T-helper 1 cell treated with Interleukin-12 subunit alpha and Interleukin-12 subunit beta and Interleukin-4 antibody, amounts not matched to agents 30 μg/mL and 1 μg/mL, for 36 hours (primary cell): Measurements from ENCODE around the gene NAA11.

Experiments used
- H3K27ac Mint-ChIP-seq: one replicate; pipeline ENCODE4 v1.8.0; 2021; ENCODE audit warnings: mild to moderate bottlenecking, mixed read lengths
- H3K27me3 Mint-ChIP-seq: one replicate; pipeline ENCODE4 v1.8.0; 2021; ENCODE audit warnings: low read depth, mixed read lengths
- H3K36me3 Mint-ChIP-seq: one replicate; pipeline ENCODE4 v1.8.0; 2021; ENCODE audit warnings: low read depth, mixed read lengths
- H3K4me1 Mint-ChIP-seq: one replicate; pipeline ENCODE4 v1.8.0; 2021; ENCODE audit warnings: low read depth, mixed read lengths
- H3K4me3 Mint-ChIP-seq: one replicate; pipeline ENCODE4 v1.8.0; 2021; ENCODE audit warnings: mild to moderate bottlenecking, moderate library complexity, mixed read lengths
- H3K9me3 Mint-ChIP-seq: one replicate; pipeline ENCODE4 v1.8.0; 2021; ENCODE audit warnings: mixed read lengths

NAA11 gene

DNA sequence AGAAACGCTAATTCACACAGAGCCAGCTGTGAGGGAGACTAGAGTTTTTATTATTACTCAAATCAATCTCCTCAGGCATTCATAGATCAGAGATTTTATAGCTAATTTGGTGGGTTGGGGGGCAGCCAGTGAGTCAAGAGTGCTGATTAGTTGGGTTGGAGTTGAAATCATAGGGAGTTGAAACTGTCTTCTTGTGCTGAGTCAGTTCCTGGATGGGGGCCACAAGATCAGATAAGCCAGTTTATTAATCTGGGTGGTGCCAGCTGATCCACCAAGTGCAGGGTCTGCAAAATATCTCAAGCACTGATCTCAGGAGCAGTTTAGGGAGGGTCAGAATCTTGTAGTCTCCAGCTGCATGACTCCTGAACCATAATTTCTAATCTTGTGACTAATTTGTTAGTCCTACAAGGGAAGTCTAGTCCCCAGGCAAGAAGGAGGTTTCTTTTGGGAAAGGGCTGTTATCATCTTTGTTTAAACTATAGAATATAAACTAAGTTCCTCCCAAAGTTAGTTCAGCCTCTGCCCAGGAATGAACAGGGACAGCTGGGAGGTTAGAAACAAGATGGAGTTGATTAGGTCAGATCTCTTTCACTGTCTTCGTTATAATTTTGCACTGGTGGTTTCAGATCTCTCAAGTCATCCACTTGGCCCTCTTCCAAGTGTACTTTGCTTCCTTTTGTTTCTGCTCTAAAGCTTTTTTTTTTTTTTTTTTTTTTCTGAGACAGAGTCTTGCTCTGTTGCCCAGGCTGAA lies 5.4 kb upstream of the NAA11 start:
- H3K27me3 Mint-ChIP-seq, result no peaks in the 10 kb centered on the region
- H3K4me1 Mint-ChIP-seq, result no peaks in the 10 kb centered on the region
- no peak overlapping the region for H3K27ac Mint-ChIP-seq
- no peak overlapping the region for H3K4me3 Mint-ChIP-seq
- no peaks in the 10 kb centered on the region for H3K9me3 Mint-ChIP-seq
- no peaks in the 10 kb centered on the region for H3K36me3 Mint-ChIP-seq

GRCh38 chr4:79330720-79331119 lies 4.9 kb upstream of the NAA11 start:
- no peak overlapping the region for H3K27ac Mint-ChIP-seq
- H3K9me3 Mint-ChIP-seq, result no peaks in the 10 kb centered on the region
- no peak overlapping the region for H3K4me3 Mint-ChIP-seq
- H3K4me1 Mint-ChIP-seq, result no peaks in the 10 kb centered on the region
- no peaks in the 10 kb centered on the region for H3K27me3 Mint-ChIP-seq
- no peaks in the 10 kb centered on the region for H3K36me3 Mint-ChIP-seq

DNA sequence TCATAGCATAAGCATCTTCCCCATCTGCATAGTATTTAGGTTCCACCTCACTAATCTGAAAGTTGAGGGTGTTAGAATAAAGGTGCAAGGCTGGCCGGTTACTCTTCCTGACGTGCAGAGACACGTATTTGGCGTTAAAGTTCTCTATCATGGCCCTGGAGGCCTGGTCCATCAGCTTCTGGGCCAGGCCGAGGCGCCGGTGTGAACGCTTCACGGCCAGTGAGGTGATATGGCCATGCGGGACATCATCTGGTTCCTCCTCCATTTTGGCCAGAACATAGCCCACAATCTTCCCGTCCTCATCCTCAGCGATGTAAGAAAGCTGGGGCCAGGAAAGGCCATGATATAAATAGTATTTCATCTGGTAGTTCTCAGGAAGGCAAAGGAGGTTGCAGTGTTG lies 425 bp downstream of the NAA11 start:
- no peaks in the 10 kb centered on the region for H3K27me3 Mint-ChIP-seq
- H3K36me3 Mint-ChIP-seq, result no peaks in the 10 kb centered on the region
- no peak overlapping the region for H3K4me3 Mint-ChIP-seq
- H3K27ac Mint-ChIP-seq, result no peak overlapping the region
- H3K9me3 Mint-ChIP-seq, result no peaks in the 10 kb centered on the region
- no peaks in the 10 kb centered on the region for H3K4me1 Mint-ChIP-seq

DNA sequence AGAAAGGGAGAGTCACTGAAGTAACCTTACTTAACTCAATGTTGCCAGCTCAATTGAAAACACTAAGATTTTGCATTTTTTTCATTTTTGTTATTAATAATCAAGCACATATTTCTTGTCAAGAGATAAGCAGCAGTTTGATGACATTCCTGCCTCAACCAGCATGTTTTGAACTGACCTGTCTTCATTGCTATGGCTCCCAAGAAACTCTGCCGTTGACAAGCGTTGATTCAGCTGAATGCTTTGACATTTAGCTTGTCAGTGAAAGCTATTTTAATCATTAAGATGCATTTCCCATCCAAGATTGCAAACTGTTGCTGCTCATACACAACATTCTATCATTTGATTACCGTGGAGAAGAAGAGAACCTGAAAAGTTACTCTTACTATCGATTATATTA lies 5.9 kb downstream of the NAA11 start:
- H3K27ac Mint-ChIP-seq, result no peak overlapping the region
- H3K9me3 Mint-ChIP-seq, result no peaks in the 10 kb centered on the region
- no peak overlapping the region for H3K4me3 Mint-ChIP-seq
- no peaks in the 10 kb centered on the region for H3K27me3 Mint-ChIP-seq
- H3K4me1 Mint-ChIP-seq, result no peaks in the 10 kb centered on the region
- H3K36me3 Mint-ChIP-seq, result no peaks in the 10 kb centered on the region

GRCh38 chr4:79317711-79318110 lies 8.2 kb downstream of the NAA11 start:
- no peaks in the 10 kb centered on the region for H3K9me3 Mint-ChIP-seq
- H3K27ac Mint-ChIP-seq, result no peak overlapping the region
- no peaks in the 10 kb centered on the region for H3K27me3 Mint-ChIP-seq
- no peak overlapping the region for H3K4me3 Mint-ChIP-seq
- H3K4me1 Mint-ChIP-seq, result no peaks in the 10 kb centered on the region
- H3K36me3 Mint-ChIP-seq, result no peaks in the 10 kb centered on the region

GRCh38 chr4:79315891-79316290 lies 10.0 kb downstream of the NAA11 start:
- Mint-ChIP-seq H3K27ac (no peak overlapping the region), H3K36me3 (no peaks in the 10 kb centered on the region), H3K27me3 (no peaks in the 10 kb centered on the region), H3K9me3 (no peaks in the 10 kb centered on the region), H3K4me1 (no peaks in the 10 kb centered on the region), H3K4me3 (no peak overlapping the region)

- H3K36me3 Mint-ChIP-seq, result no peaks in the 10 kb centered on the region
- H3K4me1 Mint-ChIP-seq, result no peaks in the 10 kb centered on the region
- no peaks in the 10 kb centered on the region for H3K27me3 Mint-ChIP-seq
- H3K4me3 Mint-ChIP-seq, result no peak overlapping the region
- H3K9me3 Mint-ChIP-seq, result no peaks in the 10 kb centered on the region
- no peak overlapping the region for H3K27ac Mint-ChIP-seq
Measured at GRCh38 chr4:79311279-79311678, 14.6 kb downstream of the NAA11 start.

DNA sequence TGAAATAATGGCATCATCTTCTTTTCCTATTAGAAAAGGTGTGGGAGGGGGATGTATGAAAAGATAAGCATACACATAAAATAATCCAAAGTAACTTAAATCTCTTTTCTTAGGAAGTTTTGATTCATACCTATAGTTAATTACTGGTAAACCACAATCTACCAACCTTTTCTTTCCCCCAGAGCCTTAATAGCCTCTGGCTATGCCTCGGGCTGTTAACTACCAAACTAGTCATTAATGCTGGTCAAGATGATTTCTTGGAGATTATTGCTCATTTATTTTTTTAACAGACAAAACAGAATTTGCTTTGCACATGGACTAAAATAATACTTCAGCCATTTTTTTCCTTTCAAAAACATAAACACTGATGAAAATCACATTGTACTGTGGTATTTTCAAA lies 16.9 kb downstream of the NAA11 start:
- no peaks in the 10 kb centered on the region for H3K36me3 Mint-ChIP-seq
- H3K27ac Mint-ChIP-seq, result no peak overlapping the region
- no peak overlapping the region for H3K4me3 Mint-ChIP-seq

DNA sequence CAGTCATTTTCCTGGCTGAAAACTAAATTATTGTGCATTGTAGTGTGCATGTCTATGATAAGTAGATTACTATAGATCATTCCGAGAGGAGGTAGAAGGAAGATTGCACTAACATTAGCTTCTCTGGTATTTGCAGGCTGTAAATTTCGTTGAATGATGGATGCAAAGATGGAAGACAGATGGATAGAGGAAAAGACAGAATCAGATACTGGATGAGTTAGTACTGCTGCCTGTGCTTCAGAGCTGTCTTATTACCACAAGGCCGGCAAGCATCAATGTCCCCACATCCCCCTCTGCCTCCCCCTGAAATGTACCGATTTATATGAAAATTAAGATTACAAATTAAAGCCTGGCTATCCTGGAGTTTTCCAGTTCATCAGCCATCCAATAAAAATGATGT lies 17.7 kb downstream of the NAA11 start:
- no peaks in the 10 kb centered on the region for H3K27me3 Mint-ChIP-seq
- H3K4me3 Mint-ChIP-seq, result no peak overlapping the region
- H3K4me1 Mint-ChIP-seq, result no peaks in the 10 kb centered on the region
- H3K36me3 Mint-ChIP-seq, result no peaks in the 10 kb centered on the region
- H3K27ac Mint-ChIP-seq, result no peak overlapping the region
- no peaks in the 10 kb centered on the region for H3K9me3 Mint-ChIP-seq

More for the DNA sequence above, 16.9 kb downstream of the NAA11 start:
- H3K27me3 Mint-ChIP-seq, result no peaks in the 10 kb centered on the region
- no peaks in the 10 kb centered on the region for H3K4me1 Mint-ChIP-seq
- H3K9me3 Mint-ChIP-seq, result no peaks in the 10 kb centered on the region

- Mint-ChIP-seq H3K4me1 (no peaks in the 10 kb centered on the region), H3K36me3 (no peaks in the 10 kb centered on the region), H3K9me3 (no peaks in the 10 kb centered on the region), H3K4me3 (no peak overlapping the region), H3K27me3 (no peaks in the 10 kb centered on the region), H3K27ac (no peak overlapping the region)
Measured at GRCh38 chr4:79306795-79307194, 19.1 kb downstream of the NAA11 start.

DNA sequence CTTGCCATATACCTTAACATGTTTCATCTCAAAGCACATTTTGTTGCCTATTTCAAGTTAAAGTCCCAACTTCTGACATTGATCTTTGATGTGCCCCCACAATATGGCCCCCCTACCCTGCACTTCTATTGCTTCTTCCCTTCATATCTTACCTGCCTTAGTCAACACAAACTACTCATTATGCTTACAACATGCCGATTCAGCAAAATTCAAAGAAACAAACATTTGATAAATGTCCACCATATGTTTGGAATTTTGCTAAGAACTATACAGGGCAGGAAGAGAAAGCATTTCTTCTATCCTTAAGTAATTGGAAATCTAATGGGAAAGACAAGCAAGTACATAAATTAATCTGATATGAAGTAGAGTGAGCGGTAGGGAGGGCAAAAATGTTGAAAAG lies 25.6 kb downstream of the NAA11 start:
- Mint-ChIP-seq H3K27ac (no peak overlapping the region), H3K4me3 (no peak overlapping the region), H3K9me3 (no peaks in the 10 kb centered on the region), H3K4me1 (no peaks in the 10 kb centered on the region), H3K27me3 (no peaks in the 10 kb centered on the region), H3K36me3 (no peaks in the 10 kb centered on the region)

DNA sequence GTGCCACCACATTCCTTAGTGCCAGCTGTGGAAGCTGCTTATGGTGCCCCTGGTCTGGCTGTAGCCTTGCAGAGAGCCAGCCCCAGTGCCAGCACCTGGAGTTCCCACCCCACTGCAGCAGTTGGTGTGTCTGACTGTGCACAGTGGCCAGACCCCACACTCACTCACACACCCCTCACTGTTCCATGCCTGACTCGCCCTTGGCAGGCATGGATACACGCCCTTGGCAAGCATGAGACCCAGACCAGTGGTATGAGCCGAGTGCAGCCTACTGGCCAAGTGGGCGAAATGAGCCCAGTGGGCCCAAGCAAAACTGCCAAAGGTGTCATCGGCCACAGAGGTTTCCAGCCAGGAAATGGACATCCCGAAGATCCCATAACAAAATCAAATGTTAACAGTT lies 27.4 kb downstream of the NAA11 start:
- H3K4me1 Mint-ChIP-seq, result no peaks in the 10 kb centered on the region
- H3K4me3 Mint-ChIP-seq, result no peak overlapping the region
- H3K9me3 Mint-ChIP-seq, result no peaks in the 10 kb centered on the region
- no peak overlapping the region for H3K27ac Mint-ChIP-seq
- no peaks in the 10 kb centered on the region for H3K36me3 Mint-ChIP-seq
- no peaks in the 10 kb centered on the region for H3K27me3 Mint-ChIP-seq

- Mint-ChIP-seq H3K27me3 (no peaks in the 10 kb centered on the region), H3K4me1 (no peaks in the 10 kb centered on the region), H3K4me3 (no peak overlapping the region), H3K9me3 (no peaks in the 10 kb centered on the region), H3K36me3 (no peaks in the 10 kb centered on the region), H3K27ac (no peak overlapping the region)
Measured at GRCh38 chr4:79298027-79298426, 27.8 kb downstream of the NAA11 start.

- Mint-ChIP-seq H3K4me1 (no peaks in the 10 kb centered on the region), H3K36me3 (no peaks in the 10 kb centered on the region), H3K27me3 (peaks cover under 1% of the 10 kb centered on the region), H3K27ac (no peak overlapping the region), H3K9me3 (no peaks in the 10 kb centered on the region), H3K4me3 (no peak overlapping the region)
Measured at GRCh38 chr4:79297479-79297878, 28.4 kb downstream of the NAA11 start.

DNA sequence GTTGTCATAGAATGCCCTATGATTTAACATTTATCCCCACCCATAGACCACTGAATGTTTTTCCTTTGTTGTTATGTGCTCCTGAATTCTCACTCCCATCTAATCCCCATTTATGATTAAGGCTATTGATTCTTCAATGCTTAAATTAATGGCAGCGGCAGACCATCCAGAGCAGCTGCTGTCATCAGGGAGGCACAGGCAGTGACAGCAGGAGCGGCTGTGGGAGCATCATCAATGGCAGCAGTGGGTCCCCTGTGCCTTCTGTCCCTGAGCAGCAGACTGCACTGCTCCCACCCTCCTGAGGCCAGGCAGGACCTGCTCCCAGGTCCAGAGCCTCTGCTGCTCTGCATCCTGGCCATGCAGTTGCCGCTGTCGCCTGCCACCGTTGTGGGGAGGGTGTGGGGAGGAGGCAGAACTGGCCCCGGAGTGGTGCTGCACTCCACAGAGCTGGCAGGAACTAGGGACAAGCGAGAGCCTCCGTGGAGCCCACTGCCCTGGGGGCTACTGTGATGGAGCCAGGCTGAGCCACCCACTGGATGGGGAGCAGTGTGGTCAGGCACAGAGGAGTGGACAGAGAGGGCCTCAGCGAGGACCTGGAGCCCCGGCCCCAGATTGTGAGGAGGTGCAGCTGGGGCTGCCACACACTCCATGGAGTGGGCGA lies 29.0 kb downstream of the NAA11 start:
- H3K4me3 Mint-ChIP-seq, result no peak overlapping the region
- no peak overlapping the region for H3K27ac Mint-ChIP-seq
- H3K36me3 Mint-ChIP-seq, result no peaks in the 10 kb centered on the region
- no peaks in the 10 kb centered on the region for H3K4me1 Mint-ChIP-seq
- H3K9me3 Mint-ChIP-seq, result no peaks in the 10 kb centered on the region
- peaks cover 5% of the 10 kb centered on the region for H3K27me3 Mint-ChIP-seq
